ENCODE measurements around the gene RFX1. TPM values are rescaled to one million over a fixed set of nuclear protein-coding genes. Genes with fewer than 3 reads are reported as not detected.

Gene RFX1
- total and polyA plus RNA-seq, 9 of the 15 experiments (the other 6 are each of a cell fraction or from before 2014, with no cell fraction given) = 0.14 to 19.3 (median 1.2) TPM

- TF ChIP-seq FOXJ3 (CRISPR knock-in tag; IDR thresholded peaks at IDR 0.05) = peak; percentile 96
- TF ChIP-seq NEUROD1 (IDR thresholded peaks at IDR 0.05; ENCODE audit: borderline replicate concordance, low read depth, low read length, partially characterized antibody) = peak; percentile 100
- TF ChIP-seq RBFOX2 (IDR thresholded peaks at IDR 0.05; ENCODE audit: low read depth, low read length) = peak; percentile 51
- TF ChIP-seq SRSF9 (IDR thresholded peaks at IDR 0.05; ENCODE audit: borderline replicate concordance, low read depth, low read length) = no peak
- TF ChIP-seq DPF2 (IDR thresholded peaks at IDR 0.05) = no peak
- TF ChIP-seq TOE1 (IDR thresholded peaks at IDR 0.05; ENCODE audit: borderline replicate concordance) = no peak
- peak; percentile 37; the same call in 1 of the 2 replicates for TF ChIP-seq TOE1 (CRISPR knock-in tag; IDR thresholded peaks at IDR 0.05; ENCODE audit: borderline replicate concordance, low read depth)
- TF ChIP-seq, protein P1, sequence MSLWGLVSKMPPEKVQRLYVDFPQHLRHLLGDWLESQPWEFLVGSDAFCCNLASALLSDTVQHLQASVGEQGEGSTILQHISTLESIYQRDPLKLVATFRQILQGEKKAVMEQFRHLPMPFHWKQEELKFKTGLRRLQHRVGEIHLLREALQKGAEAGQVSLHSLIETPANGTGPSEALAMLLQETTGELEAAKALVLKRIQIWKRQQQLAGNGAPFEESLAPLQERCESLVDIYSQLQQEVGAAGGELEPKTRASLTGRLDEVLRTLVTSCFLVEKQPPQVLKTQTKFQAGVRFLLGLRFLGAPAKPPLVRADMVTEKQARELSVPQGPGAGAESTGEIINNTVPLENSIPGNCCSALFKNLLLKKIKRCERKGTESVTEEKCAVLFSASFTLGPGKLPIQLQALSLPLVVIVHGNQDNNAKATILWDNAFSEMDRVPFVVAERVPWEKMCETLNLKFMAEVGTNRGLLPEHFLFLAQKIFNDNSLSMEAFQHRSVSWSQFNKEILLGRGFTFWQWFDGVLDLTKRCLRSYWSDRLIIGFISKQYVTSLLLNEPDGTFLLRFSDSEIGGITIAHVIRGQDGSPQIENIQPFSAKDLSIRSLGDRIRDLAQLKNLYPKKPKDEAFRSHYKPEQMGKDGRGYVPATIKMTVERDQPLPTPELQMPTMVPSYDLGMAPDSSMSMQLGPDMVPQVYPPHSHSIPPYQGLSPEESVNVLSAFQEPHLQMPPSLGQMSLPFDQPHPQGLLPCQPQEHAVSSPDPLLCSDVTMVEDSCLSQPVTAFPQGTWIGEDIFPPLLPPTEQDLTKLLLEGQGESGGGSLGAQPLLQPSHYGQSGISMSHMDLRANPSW (CRISPR knock-in tag; IDR thresholded peaks at IDR 0.05) = 0 out of 2 replicates have a peak, but pooled peaks have one; percentile 91
- no peak for TF ChIP-seq LARP7 (IDR thresholded peaks at IDR 0.05)
- TF ChIP-seq, protein P2, sequence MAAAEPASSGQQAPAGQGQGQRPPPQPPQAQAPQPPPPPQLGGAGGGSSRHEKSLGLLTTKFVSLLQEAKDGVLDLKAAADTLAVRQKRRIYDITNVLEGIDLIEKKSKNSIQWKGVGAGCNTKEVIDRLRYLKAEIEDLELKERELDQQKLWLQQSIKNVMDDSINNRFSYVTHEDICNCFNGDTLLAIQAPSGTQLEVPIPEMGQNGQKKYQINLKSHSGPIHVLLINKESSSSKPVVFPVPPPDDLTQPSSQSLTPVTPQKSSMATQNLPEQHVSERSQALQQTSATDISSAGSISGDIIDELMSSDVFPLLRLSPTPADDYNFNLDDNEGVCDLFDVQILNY (CRISPR knock-in tag; IDR thresholded peaks at IDR 0.05) = 0 out of 2 replicates have a peak, but pooled peaks have one; percentile 67
- no peak for TF ChIP-seq ZNF449 (CRISPR knock-in tag; IDR thresholded peaks at IDR 0.05)
- TF ChIP-seq U2AF1 (optimal IDR thresholded peaks at IDR 0.05; ENCODE audit: low read depth, low read length) = no peak
- TF ChIP-seq ZNF143 (CRISPR knock-in tag; IDR thresholded peaks at IDR 0.05) = peak; percentile 96
- TF ChIP-seq ZNF584 (CRISPR knock-in tag; IDR thresholded peaks at IDR 0.05; ENCODE audit: low read depth) = no peak
- TF ChIP-seq ZNF586 (CRISPR knock-in tag; conservative IDR thresholded peaks at IDR 0.05) = no peak
These were observed at the start of gene RFX1 (continued) for GRCh38 chr19:14006085-14006765.
